Activated naive CD4-positive, alpha-beta T cell treated with anti-CD3 and anti-CD28 coated beads, Interleukin-2, amount 50 U/mL, for 24 hours (primary cell): Measurements from ENCODE around the gene ZFPM1.
A peak's percentile ranks its signal among the peaks of the same experiment; 100 is the strongest.
"Not testable (repeated sequence)": the region's sequence is repeated elsewhere in the genome, so short reads cannot be mapped to it uniquely, and the experiment has no call there.

Source experiments
- H3K27ac Mint-ChIP-seq: one replicate; pipeline ENCODE4 v1.8.0; 2021; ENCODE audit warnings: mild to moderate bottlenecking, mixed read lengths
- H3K27me3 Mint-ChIP-seq: one replicate; pipeline ENCODE4 v1.8.0; 2021; ENCODE audit warnings: mixed read lengths
- H3K36me3 Mint-ChIP-seq: one replicate; pipeline ENCODE4 v1.8.0; 2021; ENCODE audit warnings: mixed read lengths
- H3K4me1 Mint-ChIP-seq: one replicate; pipeline ENCODE4 v1.8.0; 2021; ENCODE audit warnings: mixed read lengths
- H3K4me3 Mint-ChIP-seq: one replicate; pipeline ENCODE4 v1.8.0; 2021; ENCODE audit warnings: mild to moderate bottlenecking, mixed read lengths
- H3K9me3 Mint-ChIP-seq: one replicate; pipeline ENCODE4 v1.8.0; 2021; ENCODE audit warnings: mixed read lengths

The ZFPM1 gene

GRCh38 chr16:88453217-88453531 lies at the start of gene ZFPM1:
Gene ZFPM1, plus strand, starts transcription at chr16:88453280. Its CDS starts 359 bp downstream, at chr16:88453639.
- Mint-ChIP-seq H3K36me3 (peaks cover 1% of the 10 kb centered on the region), H3K4me1 (peaks cover 24% of the 10 kb centered on the region), H3K27me3 (no peaks in the 10 kb centered on the region), H3K4me3 (peak within 1 kb of the TSS; percentile 95), H3K27ac (peak within 1 kb of the TSS; percentile 83), H3K9me3 (no peaks in the 10 kb centered on the region)

DNA sequence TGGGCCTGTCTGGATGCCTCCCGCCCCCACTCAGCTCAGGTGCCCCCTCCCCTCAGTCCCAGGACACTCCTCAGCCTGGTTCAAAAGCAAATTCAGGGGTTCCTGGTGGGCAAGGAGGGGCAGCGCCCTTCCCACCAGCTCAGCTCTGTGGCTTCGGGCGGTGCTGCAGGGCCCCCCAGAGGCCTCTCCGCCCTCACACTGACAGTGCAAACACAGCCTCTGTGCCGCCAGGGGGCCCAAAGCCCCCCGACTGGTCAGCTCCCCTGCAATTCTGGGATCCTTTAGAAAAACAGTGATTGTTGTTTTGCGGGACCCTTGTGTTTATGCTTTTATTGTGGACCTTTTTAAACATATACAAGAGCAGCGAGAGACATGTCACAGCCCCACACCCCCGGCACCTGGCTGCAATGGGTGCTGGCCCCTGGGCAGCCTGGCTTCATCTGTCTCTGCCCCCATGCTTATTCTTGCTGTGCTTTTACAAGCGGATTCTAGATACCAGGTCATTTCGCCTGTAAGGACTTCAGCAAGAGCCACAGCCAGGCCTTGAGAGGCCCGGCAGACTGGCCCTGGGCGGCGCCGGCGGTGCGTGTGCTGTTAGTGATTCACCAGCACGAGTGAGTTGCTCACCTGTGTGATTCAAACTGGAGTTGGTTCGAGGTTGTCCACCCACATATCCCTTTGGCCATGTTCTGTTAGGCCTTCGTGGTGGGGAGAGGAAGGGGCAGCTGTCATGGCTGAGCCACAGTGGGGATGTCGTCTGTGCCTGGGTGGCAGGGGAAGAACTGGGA lies 49.1 kb upstream of the ZFPM1 start:
- peaks cover 7% of the 10 kb centered on the region for H3K4me1 Mint-ChIP-seq
- H3K9me3 Mint-ChIP-seq, result no peaks in the 10 kb centered on the region
- no peaks in the 10 kb centered on the region for H3K36me3 Mint-ChIP-seq
- no peaks in the 10 kb centered on the region for H3K27me3 Mint-ChIP-seq
- no peak overlapping the region for H3K27ac Mint-ChIP-seq
- H3K4me3 Mint-ChIP-seq, result no peak overlapping the region

- Mint-ChIP-seq H3K4me1 (peaks cover 7% of the 10 kb centered on the region), H3K36me3 (no peaks in the 10 kb centered on the region), H3K9me3 (no peaks in the 10 kb centered on the region), H3K27ac (no peak overlapping the region), H3K4me3 (no peak overlapping the region), H3K27me3 (no peaks in the 10 kb centered on the region)
These were observed 48.3 kb upstream of the ZFPM1 start for GRCh38 chr16:88404769-88405168.

DNA sequence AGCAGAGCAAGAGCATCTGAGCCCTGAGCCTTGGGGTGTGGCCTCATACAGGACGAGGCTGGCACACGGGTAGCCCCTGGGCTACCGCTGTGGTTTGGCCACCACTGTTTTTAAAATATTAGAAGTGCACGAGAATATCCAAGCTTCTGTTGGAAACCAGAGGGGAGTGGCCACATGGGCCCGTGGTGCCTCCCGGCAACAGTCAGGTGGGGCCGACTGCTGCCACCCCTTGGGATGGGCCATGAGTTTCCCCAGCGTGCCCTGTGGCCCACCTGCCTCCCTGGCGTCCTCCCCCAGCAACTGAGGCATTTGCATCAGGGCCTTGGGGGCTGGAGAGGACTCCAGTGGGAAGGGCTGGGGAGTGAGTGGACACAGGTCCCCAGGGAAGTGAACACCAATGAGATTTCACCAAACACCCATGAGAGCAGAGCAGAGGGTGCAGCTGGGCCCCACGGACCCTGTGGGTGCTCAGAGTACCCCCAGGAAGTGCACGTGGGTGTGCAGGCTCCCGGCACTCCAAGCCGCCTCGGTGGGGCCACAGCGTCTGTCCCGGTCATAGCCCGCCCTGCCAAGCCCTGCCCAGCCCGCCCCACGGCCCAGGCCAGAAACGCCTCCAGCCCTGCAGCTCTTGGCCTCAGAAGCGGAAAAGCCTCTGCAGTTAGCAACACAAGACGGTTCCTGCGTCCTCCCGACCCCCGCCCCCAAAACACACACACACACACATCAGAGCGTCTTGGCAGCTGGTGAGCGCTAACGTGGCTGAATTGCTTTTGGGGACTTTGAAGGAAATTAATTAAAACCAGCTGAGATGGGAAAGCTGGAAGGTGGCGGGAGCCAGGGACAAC lies 47.6 kb upstream of the ZFPM1 start:
- peaks cover 7% of the 10 kb centered on the region for H3K4me1 Mint-ChIP-seq
- H3K27me3 Mint-ChIP-seq, result no peaks in the 10 kb centered on the region
- H3K4me3 Mint-ChIP-seq, result no peak overlapping the region
- no peaks in the 10 kb centered on the region for H3K9me3 Mint-ChIP-seq
- no peaks in the 10 kb centered on the region for H3K36me3 Mint-ChIP-seq
- H3K27ac Mint-ChIP-seq, result no peak overlapping the region

- H3K27me3 Mint-ChIP-seq, result no peaks in the 10 kb centered on the region
- no peak overlapping the region for H3K4me3 Mint-ChIP-seq
- H3K4me1 Mint-ChIP-seq, result peaks cover 7% of the 10 kb centered on the region
- no peak overlapping the region for H3K27ac Mint-ChIP-seq
- H3K9me3 Mint-ChIP-seq, result no peaks in the 10 kb centered on the region
- no peaks in the 10 kb centered on the region for H3K36me3 Mint-ChIP-seq
These were observed 46.7 kb upstream of the ZFPM1 start for GRCh38 chr16:88406096-88407041.

DNA sequence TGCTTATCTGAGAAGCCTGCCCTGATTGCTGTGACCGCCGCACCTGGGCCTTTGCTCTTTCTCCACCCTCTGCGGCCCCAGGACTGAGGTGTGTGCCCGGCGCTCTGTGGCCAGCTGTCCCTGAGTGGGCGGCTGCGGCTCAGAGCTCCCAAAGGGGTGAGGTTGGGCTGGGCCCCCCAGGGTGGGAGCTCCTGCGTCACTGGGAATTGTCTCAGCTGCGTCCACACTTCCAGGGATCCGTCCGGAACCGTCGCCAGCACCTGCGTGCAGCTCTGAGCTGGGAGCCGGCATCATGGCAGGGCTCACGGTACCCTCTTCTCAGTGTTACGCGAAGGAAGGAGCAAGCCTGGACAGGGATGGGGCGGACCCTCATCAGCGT lies 46.0 kb upstream of the ZFPM1 start:
- Mint-ChIP-seq H3K27ac (no peak overlapping the region), H3K36me3 (no peaks in the 10 kb centered on the region)

DNA sequence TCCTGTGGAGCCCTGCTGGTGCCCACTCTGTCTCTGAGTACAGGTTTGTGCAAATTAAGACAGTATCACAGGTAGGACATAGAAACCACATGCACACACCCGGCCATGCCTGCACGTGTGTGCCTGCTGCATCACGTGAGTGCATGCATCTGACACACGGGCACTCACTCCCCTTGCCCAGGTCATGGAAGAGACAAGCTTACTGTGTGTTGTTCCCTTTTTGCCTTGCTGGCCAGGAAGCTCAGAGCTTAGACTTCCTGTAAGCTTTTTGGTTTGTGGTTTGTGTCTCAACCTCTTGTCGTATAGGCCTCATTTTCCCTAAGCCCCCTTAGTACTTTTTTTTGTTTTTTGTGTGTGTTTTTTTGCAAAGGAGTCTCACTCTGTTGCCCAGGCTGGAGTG lies 45.3 kb upstream of the ZFPM1 start:
- H3K27ac Mint-ChIP-seq, result no peak overlapping the region
- H3K36me3 Mint-ChIP-seq, result no peaks in the 10 kb centered on the region
- no peaks in the 10 kb centered on the region for H3K27me3 Mint-ChIP-seq
- H3K4me1 Mint-ChIP-seq, result peaks cover 7% of the 10 kb centered on the region
- H3K9me3 Mint-ChIP-seq, result no peaks in the 10 kb centered on the region
- no peak overlapping the region for H3K4me3 Mint-ChIP-seq

More for the DNA sequence above, 46.0 kb upstream of the ZFPM1 start:
- Mint-ChIP-seq H3K4me3 (no peak overlapping the region), H3K9me3 (no peaks in the 10 kb centered on the region), H3K4me1 (peaks cover 7% of the 10 kb centered on the region), H3K27me3 (no peaks in the 10 kb centered on the region)

GRCh38 chr16:88408561-88409142 lies 44.4 kb upstream of the ZFPM1 start:
- no peaks in the 10 kb centered on the region for H3K36me3 Mint-ChIP-seq
- H3K27ac Mint-ChIP-seq, result no peak overlapping the region
- H3K27me3 Mint-ChIP-seq, result no peaks in the 10 kb centered on the region
- H3K9me3 Mint-ChIP-seq, result no peaks in the 10 kb centered on the region
- H3K4me3 Mint-ChIP-seq, result no peak overlapping the region
- H3K4me1 Mint-ChIP-seq, result peaks cover 7% of the 10 kb centered on the region

- peaks cover 7% of the 10 kb centered on the region for H3K4me1 Mint-ChIP-seq
- H3K27ac Mint-ChIP-seq, result peak overlapping the region; percentile 49
- no peaks in the 10 kb centered on the region for H3K27me3 Mint-ChIP-seq
These were observed 43.6 kb upstream of the ZFPM1 start for GRCh38 chr16:88409296-88410065.

GRCh38 chr16:88410297-88410968 lies 42.6 kb upstream of the ZFPM1 start:
- H3K27ac Mint-ChIP-seq, H3K4me1 Mint-ChIP-seq, H3K27me3 Mint-ChIP-seq, H3K9me3 Mint-ChIP-seq, H3K4me3 Mint-ChIP-seq, H3K36me3 Mint-ChIP-seq: not testable (repeated sequence)

More at GRCh38 chr16:88409296-88410065, 43.6 kb upstream of the ZFPM1 start:
- Mint-ChIP-seq H3K4me3 (no peak overlapping the region), H3K9me3 (no peaks in the 10 kb centered on the region), H3K36me3 (no peaks in the 10 kb centered on the region)

DNA sequence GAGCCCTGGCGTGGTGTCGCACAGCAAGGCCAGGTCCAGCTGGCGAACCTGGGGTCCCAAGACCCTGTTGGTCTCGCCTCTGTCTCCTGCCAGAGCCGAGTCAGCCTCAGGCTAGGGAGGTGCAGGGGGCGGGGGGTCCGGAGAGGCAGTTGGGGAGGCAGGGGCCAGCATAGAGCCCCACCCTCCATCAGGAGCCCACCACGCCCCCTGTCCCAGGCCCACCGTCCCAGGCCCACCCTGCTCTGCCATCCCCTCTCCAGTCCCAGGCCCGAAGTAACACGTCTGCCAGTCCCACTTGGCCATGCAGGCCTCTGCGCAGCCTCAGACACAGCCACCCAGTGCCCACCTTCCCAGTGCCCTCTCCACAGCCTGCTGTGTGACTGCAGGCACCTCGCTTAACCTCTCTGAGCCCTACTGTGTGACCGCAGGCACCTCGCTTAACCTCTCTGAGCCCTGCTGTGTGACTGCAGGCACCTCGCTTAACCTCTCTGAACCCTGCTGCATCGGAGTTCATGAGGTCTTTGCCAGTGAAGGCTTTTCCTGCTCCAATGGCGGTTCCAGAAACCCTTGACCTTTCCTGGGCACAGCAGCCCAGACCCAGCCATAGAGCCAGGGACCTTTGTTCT lies 41.0 kb upstream of the ZFPM1 start:
- H3K4me3 Mint-ChIP-seq, result no peak overlapping the region
- no peaks in the 10 kb centered on the region for H3K36me3 Mint-ChIP-seq
- peaks cover 7% of the 10 kb centered on the region for H3K4me1 Mint-ChIP-seq
- no peaks in the 10 kb centered on the region for H3K9me3 Mint-ChIP-seq
- no peak overlapping the region for H3K27ac Mint-ChIP-seq
- H3K27me3 Mint-ChIP-seq, result no peaks in the 10 kb centered on the region

DNA sequence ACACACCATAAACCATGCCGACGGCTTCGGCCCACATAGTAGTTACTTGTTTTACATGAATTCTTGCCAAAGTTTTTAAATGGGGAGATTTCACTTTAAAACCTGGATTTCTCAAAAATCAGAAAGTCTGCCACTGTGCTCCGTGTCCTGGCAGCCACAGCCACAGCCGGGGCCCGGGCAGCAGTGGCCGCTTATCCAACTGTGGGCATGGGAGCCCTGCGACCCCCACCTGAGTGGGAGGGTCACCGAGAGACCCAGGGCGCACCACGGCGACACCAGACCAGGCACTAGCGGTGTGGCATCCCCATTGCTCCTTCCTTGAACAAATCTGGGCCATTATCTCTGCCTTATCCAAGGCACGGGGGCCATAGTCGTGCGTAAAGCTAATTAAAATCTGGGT lies 40.3 kb upstream of the ZFPM1 start:
- H3K4me1 Mint-ChIP-seq, result peaks cover 4% of the 10 kb centered on the region
- H3K9me3 Mint-ChIP-seq, result no peaks in the 10 kb centered on the region
- no peaks in the 10 kb centered on the region for H3K27me3 Mint-ChIP-seq
- no peak overlapping the region for H3K27ac Mint-ChIP-seq
- no peak overlapping the region for H3K4me3 Mint-ChIP-seq
- no peaks in the 10 kb centered on the region for H3K36me3 Mint-ChIP-seq

DNA sequence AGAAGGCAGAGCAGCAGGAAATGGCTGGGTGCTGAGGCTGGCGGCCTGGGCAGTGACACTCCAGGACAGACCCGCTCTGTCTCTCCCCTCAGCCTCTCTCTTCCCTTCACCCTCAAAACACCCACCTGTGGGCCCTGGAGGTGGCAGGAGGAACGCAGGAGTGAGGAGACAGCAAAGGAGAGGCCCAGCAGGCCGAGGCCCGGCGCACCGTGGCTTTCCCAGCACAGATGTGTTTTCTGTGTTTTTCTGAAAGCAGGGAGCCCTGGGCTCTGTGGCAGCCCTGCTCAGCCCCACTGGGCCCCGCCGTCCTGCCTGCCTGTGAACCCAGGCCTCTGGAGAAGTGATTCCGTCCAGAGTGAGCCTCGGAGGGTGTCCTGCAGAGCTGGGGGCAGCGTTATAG lies 39.8 kb upstream of the ZFPM1 start:
- H3K27me3 Mint-ChIP-seq, result no peaks in the 10 kb centered on the region
- no peak overlapping the region for H3K4me3 Mint-ChIP-seq
- H3K4me1 Mint-ChIP-seq, result no peaks in the 10 kb centered on the region
- H3K27ac Mint-ChIP-seq, result no peak overlapping the region
- H3K36me3 Mint-ChIP-seq, result no peaks in the 10 kb centered on the region
- no peaks in the 10 kb centered on the region for H3K9me3 Mint-ChIP-seq

DNA sequence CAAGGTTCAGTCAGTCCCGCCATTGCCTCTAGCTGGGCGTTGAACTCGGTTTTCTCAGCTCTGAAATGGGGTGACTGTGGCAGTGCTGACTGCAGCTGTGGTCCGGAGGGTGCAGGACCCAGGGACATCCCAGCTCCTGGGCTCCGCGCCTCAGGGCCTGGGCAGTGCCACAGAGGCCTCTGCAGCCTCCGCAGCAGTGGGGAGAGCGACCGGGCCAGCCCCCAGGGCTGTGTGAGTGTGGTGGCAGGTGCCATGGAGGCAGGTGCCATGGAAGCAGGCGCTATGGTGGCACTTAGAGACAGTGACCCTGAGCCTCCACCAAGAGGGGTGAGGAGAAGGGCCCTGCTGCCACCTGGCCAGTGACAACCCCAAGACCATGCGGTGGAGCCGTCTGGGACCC lies 39.4 kb upstream of the ZFPM1 start:
- H3K27ac Mint-ChIP-seq, result no peak overlapping the region
- no peaks in the 10 kb centered on the region for H3K36me3 Mint-ChIP-seq
- no peaks in the 10 kb centered on the region for H3K9me3 Mint-ChIP-seq
- no peaks in the 10 kb centered on the region for H3K4me1 Mint-ChIP-seq
- H3K27me3 Mint-ChIP-seq, result peaks cover 2% of the 10 kb centered on the region
- H3K4me3 Mint-ChIP-seq, result no peak overlapping the region
